GM23248 (cell line): ENCODE data around the gene EFHB. TPM values are rescaled to one million over a fixed set of nuclear protein-coding genes. Genes with fewer than 3 reads are reported as not detected.
"Not testable (repeated sequence)": the region's sequence is repeated elsewhere in the genome, so short reads cannot be mapped to it uniquely, and the experiment has no call there.

Source experiments
- DNase-seq: peaks from one replicate; pipeline ENCODE4 v3.0.0-alpha.2; 2015
- H2AFZ ChIP-seq: fragments of 200-600 bp; sonication (generic); 2 replicates; pipeline ENCODE4 v1.6.1; 2016; ENCODE audit warnings: antibody characterized with exemption
- H3F3A ChIP-seq: fragments of 200-600 bp; sonication (generic); 2 replicates; pipeline ENCODE4 v1.6.1; 2016; ENCODE audit warnings: mild to moderate bottlenecking, antibody characterized with exemption, mixed run types; ENCODE audit not compliant: insufficient read depth
- H3K27ac ChIP-seq: fragments of 200-600 bp; sonication (generic); 2 replicates; pipeline ENCODE4 v1.5.1; 2016; ENCODE audit warnings: mild to moderate bottlenecking
- H3K27me3 ChIP-seq: fragments of 200-600 bp; sonication (generic); replicated peaks from 2 replicates; pipeline ENCODE4 v1.6.1; 2016; ENCODE audit warnings: mild to moderate bottlenecking; ENCODE audit not compliant: insufficient read depth
- H3K36me3 ChIP-seq: fragments of 200-600 bp; sonication (generic); 2 replicates; pipeline ENCODE4 v1.6.1; 2016; ENCODE audit warnings: low read depth, mild to moderate bottlenecking
- H3K4me1 ChIP-seq: fragments of 200-600 bp; sonication (generic); 2 replicates; pipeline ENCODE4 v1.6.1; 2016; ENCODE audit warnings: mild to moderate bottlenecking; ENCODE audit not compliant: insufficient read depth
- H3K4me2 ChIP-seq: fragments of 200-600 bp; sonication (generic); one replicate; pipeline ENCODE4 v1.6.1; 2016; ENCODE audit warnings: mild to moderate bottlenecking; ENCODE audit not compliant: unreplicated experiment
- H3K4me3 ChIP-seq: fragments of 200-600 bp; sonication (generic); 2 replicates; pipeline ENCODE4 v1.5.1; 2016; ENCODE audit warnings: mild to moderate bottlenecking
- H3K79me2 ChIP-seq: fragments of 200-600 bp; sonication (generic); 2 replicates; pipeline ENCODE4 v1.6.1; 2016; ENCODE audit warnings: mild to moderate bottlenecking; ENCODE audit not compliant: insufficient read depth
- H3K9ac ChIP-seq: fragments of 200-600 bp; sonication (generic); 2 replicates; pipeline ENCODE4 v1.6.1; 2016; ENCODE audit warnings: mild to moderate bottlenecking
- H3K9me2 ChIP-seq: fragments of 200-600 bp; sonication (generic); 2 replicates; pipeline ENCODE4 v1.6.1; 2016; ENCODE audit warnings: mixed run types, mild to moderate bottlenecking, moderate library complexity; ENCODE audit not compliant: insufficient read depth
- H3K9me3 ChIP-seq: fragments of 200-600 bp; sonication (generic); one replicate; pipeline ENCODE4 v1.6.1; 2017; ENCODE audit warnings: low read depth
- H4K20me1 ChIP-seq: fragments of 200-600 bp; sonication (generic); 2 replicates; pipeline ENCODE4 v1.6.0; 2016; ENCODE audit not compliant: insufficient read depth
- EZH2 ChIP-seq: fragments of 200-600 bp; sonication (generic); IDR thresholded peaks from 2 replicates; pipeline ENCODE4 v1.6.1; 2018; ENCODE audit warnings: antibody characterized with exemption, mild to moderate bottlenecking; ENCODE audit not compliant: insufficient read depth, poor library complexity, severe bottlenecking
- EZH2phosphoT487 ChIP-seq: fragments of 200-600 bp; sonication (generic); IDR thresholded peaks from 2 replicates; pipeline ENCODE4 v1.6.1; 2018; ENCODE audit warnings: antibody characterized with exemption, moderate library complexity, mild to moderate bottlenecking, low read depth; ENCODE audit not compliant: insufficient read depth
- WGBS, 2 experiments: methylation state at CpG; one replicate each; pipeline ENCODE4 v1.1.6; 2015 to 2017; ENCODE audit warnings: low lambda C conversion rate in 2 of 2, low coverage in 1 of 2; ENCODE audit errors: missing lambda C conversion rate in 2 of 2; 5-methylcytosine and 5-hydroxymethylcytosine counted together
- in situ Hi-C: fragments of 300-500 bp; cut with MboI; formaldehyde crosslinking; loops from 2 replicates; pipeline ENCODE4 v1.15.0; 2020
- polyA plus RNA-seq: library from polyadenylated mRNA; unstranded; fragments of >200 nt; fragmentation: Nextera tagmentation; extraction: Ambion mirVana; gene quantifications from 2 replicates; pipeline ENCODE4 v1.2.1, GENCODE V29; 2016
- total RNA-seq: library from RNA; depleted of rRNA; stranded (reverse); fragments of >200 nt; shearing (Covaris generic); gene quantifications from 2 replicates; pipeline ENCODE4 v1.2.3, GENCODE V29; 2014

EFHB gene
- total and polyA plus RNA-seq, 2 experiments from 2014 or later, result 1.3 to 2.9 TPM

- no peak for TF ChIP-seq EZH2
- no peak for TF ChIP-seq EZH2phosphoT487
- Histone ChIP-seq H3K4me3 (no peak overlapping the region), H3K9me2 (no peaks in the 10 kb centered on the region), H3K27ac (no peak overlapping the region), H3K4me2 (no peak overlapping the region), H3K9me3 (no peaks in the 10 kb centered on the region), H3K27me3 (no peaks in the 10 kb centered on the region), H3K4me1 (no peaks in the 10 kb centered on the region), H3F3A (no peaks in the 10 kb centered on the region), H4K20me1 (no peaks in the 10 kb centered on the region), H3K36me3 (no peaks in the 10 kb centered on the region), H2AFZ (no peak overlapping the region), H3K79me2 (no peaks in the 10 kb centered on the region), H3K9ac (no peak overlapping the region)
- in situ Hi-C loops, result no loop called here
- 72 to 73% methylated on average over 3 of the region's 3 CpGs for WGBS, 2 experiments
- DNase-seq, result no peak
Observed at GRCh38 chr3:19907523-19907922, 26.5 kb downstream of the EFHB start.

DNA sequence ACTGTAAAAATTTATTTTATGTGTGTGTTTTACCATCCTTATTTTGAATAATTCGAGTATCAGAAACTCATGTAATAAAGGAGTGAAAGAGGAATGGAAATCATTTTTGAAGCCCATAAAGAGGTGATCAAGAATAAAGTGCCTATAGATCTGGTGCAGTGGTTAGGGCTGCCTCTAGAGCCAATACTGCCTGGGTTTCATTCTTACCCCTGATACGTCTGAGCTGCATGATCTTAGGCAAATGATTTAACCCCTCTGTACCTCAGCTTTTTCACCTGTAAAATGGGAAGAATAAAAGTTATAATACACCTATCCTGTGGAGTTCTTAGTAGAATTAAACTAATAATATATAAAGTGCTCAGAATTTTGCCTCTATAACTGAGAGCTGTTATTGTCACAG, 30.4 kb downstream of the EFHB start:
- H3F3A ChIP-seq, result no peaks in the 10 kb centered on the region
- H3K36me3 ChIP-seq, result no peaks in the 10 kb centered on the region
- H3K9me3 ChIP-seq, result no peaks in the 10 kb centered on the region
- WGBS, 2 experiments, result 35 to 39% methylated on average over 2 of the region's 2 CpGs
- no peaks in the 10 kb centered on the region for H3K9me2 ChIP-seq
- no peak overlapping the region for H3K4me2 ChIP-seq
- in situ Hi-C loops, result no loop called here
- no peak for DNase-seq
- H3K9ac ChIP-seq, result no peak overlapping the region
- H3K4me3 ChIP-seq, result no peak overlapping the region
- TF ChIP-seq EZH2phosphoT487 (no peak), EZH2 (no peak)
- H3K27me3 ChIP-seq, result no peaks in the 10 kb centered on the region
- peaks cover 3% of the 10 kb centered on the region for H3K4me1 ChIP-seq
- no peak overlapping the region for H3K27ac ChIP-seq
- no peaks in the 10 kb centered on the region for H3K79me2 ChIP-seq
- H4K20me1 ChIP-seq, result no peaks in the 10 kb centered on the region
- H2AFZ ChIP-seq, result no peak overlapping the region

DNA sequence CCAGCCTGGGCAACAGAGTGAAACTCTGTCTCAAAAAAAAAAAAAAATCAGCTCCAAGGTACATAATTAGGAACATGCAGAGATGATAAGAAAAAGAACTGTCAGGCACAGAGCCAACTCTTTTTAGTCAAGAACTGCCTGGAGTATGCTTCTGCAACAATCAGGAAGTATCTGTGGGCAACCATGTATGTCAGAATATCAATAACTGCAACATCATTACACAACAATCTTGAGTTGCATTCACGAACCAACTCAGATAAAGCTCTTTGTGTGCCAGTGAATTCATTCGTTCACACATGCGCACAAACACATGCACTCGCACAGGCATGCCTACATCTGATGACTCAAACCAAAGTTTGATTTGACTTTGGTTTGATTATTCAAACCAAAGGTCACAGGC, 32.1 kb downstream of the EFHB start:
- Histone ChIP-seq H3K4me1 (peaks cover 8% of the 10 kb centered on the region), H2AFZ (no peak overlapping the region), H3K79me2 (no peaks in the 10 kb centered on the region), H3K36me3 (no peaks in the 10 kb centered on the region), H3K4me2 (no peak overlapping the region), H3K27ac (no peak overlapping the region), H3K27me3 (no peaks in the 10 kb centered on the region), H3K4me3 (no peak overlapping the region), H3K9me3 (no peaks in the 10 kb centered on the region), H4K20me1 (no peaks in the 10 kb centered on the region), H3K9me2 (no peaks in the 10 kb centered on the region), H3F3A (no peaks in the 10 kb centered on the region), H3K9ac (no peak overlapping the region)
- 69 to 71% methylated on average over 4 of the region's 4 CpGs for WGBS, 2 experiments
- peak; percentile 5 for DNase-seq
- TF ChIP-seq EZH2 (no peak), EZH2phosphoT487 (no peak)
- in situ Hi-C loops, result no loop called here

GRCh38 chr3:19901337-19901736, 32.7 kb downstream of the EFHB start:
- no peak for TF ChIP-seq EZH2phosphoT487
- no peak for TF ChIP-seq EZH2
- H2AFZ ChIP-seq, result no peak overlapping the region
- H3K27ac ChIP-seq, result no peak overlapping the region
- H3K79me2 ChIP-seq, result no peaks in the 10 kb centered on the region
- no peaks in the 10 kb centered on the region for H3K9me3 ChIP-seq
- H3K36me3 ChIP-seq, result no peaks in the 10 kb centered on the region
- H3K4me1 ChIP-seq, result peaks cover 8% of the 10 kb centered on the region
- DNase-seq, result peak; percentile 2
- no peak overlapping the region for H3K4me3 ChIP-seq
- no peak overlapping the region for H3K4me2 ChIP-seq
- no peaks in the 10 kb centered on the region for H3K9me2 ChIP-seq
- in situ Hi-C loops, result no loop called here
- no peaks in the 10 kb centered on the region for H3F3A ChIP-seq
- H4K20me1 ChIP-seq, result no peaks in the 10 kb centered on the region
- no peak overlapping the region for H3K9ac ChIP-seq
- no peaks in the 10 kb centered on the region for H3K27me3 ChIP-seq
- 43 to 48% methylated on average over 5 of the region's 5 CpGs for WGBS, 2 experiments

- H3K27ac ChIP-seq, H3F3A ChIP-seq, H3K36me3 ChIP-seq, H3K9me2 ChIP-seq, H3K27me3 ChIP-seq, H3K9ac ChIP-seq, H4K20me1 ChIP-seq, in situ Hi-C loops, H3K79me2 ChIP-seq, H3K4me3 ChIP-seq, H3K4me1 ChIP-seq, DNase-seq, H3K4me2 ChIP-seq, H2AFZ ChIP-seq, H3K9me3 ChIP-seq: not testable (repeated sequence)
- 69 to 74% methylated on average over 7 of the region's 7 CpGs for WGBS, 2 experiments
Observed at GRCh38 chr3:19899833-19900232, 34.2 kb downstream of the EFHB start.
